ENCODE results near the gene RBM48.
A peak's percentile ranks its signal among the peaks of the same experiment; 100 is the strongest.

RBM48 gene

DNA sequence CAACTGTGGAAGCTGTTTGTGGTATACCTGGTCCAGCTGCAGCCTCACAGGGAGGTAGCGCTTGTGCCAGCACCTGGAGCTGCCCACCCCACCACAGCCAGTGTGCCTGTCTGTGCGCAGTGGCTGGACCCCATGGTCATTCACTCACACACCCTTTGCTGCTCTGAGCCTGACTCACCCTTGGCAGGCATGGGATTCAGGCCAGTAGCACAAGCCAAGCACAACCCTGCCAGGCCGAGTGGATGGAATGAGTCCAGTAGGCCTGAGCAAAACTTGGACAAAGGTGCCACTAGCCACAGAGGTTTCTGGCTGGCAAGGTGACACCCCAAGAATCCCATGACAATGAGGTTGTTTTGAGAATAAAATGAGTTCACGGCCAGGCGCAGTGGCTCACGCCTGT is 19.0 kb downstream of the RBM48 start:
- TF ChIP-seq POLR2AphosphoS5 (IDR thresholded peaks at IDR 0.05; ENCODE audit: low read depth, low read length): no peak
- TF ChIP-seq TAF1 (IDR thresholded peaks at IDR 0.05; ENCODE audit: borderline replicate concordance, insufficient read depth, low read length): no peak
- TF ChIP-seq, protein P1, sequence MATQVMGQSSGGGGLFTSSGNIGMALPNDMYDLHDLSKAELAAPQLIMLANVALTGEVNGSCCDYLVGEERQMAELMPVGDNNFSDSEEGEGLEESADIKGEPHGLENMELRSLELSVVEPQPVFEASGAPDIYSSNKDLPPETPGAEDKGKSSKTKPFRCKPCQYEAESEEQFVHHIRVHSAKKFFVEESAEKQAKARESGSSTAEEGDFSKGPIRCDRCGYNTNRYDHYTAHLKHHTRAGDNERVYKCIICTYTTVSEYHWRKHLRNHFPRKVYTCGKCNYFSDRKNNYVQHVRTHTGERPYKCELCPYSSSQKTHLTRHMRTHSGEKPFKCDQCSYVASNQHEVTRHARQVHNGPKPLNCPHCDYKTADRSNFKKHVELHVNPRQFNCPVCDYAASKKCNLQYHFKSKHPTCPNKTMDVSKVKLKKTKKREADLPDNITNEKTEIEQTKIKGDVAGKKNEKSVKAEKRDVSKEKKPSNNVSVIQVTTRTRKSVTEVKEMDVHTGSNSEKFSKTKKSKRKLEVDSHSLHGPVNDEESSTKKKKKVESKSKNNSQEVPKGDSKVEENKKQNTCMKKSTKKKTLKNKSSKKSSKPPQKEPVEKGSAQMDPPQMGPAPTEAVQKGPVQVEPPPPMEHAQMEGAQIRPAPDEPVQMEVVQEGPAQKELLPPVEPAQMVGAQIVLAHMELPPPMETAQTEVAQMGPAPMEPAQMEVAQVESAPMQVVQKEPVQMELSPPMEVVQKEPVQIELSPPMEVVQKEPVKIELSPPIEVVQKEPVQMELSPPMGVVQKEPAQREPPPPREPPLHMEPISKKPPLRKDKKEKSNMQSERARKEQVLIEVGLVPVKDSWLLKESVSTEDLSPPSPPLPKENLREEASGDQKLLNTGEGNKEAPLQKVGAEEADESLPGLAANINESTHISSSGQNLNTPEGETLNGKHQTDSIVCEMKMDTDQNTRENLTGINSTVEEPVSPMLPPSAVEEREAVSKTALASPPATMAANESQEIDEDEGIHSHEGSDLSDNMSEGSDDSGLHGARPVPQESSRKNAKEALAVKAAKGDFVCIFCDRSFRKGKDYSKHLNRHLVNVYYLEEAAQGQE (IDR thresholded peaks at IDR 0.05; ENCODE audit: insufficient read depth in 1 of 2, low read depth in 2 of 2, low read length in 2 of 2): no peak

DNA sequence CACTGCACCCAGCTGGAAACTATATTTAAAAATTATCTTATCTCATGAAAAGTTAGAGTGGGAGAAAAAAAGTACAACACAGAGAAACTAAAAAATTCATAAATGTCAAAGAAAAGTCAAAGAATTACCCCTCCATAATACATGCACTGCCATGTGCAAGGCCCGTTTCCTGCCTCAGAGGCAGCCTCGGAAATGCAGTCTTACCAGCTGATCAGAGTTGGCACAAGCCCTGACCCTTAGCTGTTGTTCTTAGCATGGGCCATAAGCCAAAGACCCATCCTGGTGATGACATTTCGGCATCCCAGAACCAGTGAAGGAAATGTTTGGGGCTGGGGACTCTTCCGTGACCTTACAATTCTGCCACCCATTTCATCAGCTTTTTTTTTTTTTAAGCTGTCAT is 21.6 kb downstream of the RBM48 start:
- TF ChIP-seq, protein P1 (IDR thresholded peaks at IDR 0.05; ENCODE audit: insufficient read depth in 1 of 2, low read depth in 2 of 2, low read length in 2 of 2): no peak

DNA sequence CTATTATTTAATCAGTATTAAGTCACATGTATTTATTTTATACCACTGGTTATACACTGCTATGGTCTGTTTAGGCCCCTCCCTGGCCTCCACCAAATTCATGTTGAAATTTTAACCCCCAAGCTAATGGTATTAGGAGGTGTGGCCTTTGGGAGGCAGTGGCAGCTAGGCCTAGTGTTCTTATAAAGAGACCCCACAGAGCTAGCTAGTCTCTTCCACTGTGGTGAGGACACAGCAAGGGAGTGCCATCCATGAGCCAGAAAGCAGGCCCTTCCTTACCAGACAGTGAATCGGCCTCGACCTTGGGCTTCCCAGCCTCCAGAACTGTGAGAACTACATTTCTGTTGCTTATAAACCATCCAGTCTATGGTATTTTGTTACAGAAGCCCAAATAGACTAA is 28.7 kb downstream of the RBM48 start:
- TF ChIP-seq SIN3A (IDR thresholded peaks at IDR 0.05; ENCODE audit: borderline replicate concordance, insufficient read depth, low read length): no peak
- peak; percentile 34; the same call in 1 of the 2 replicates for TF ChIP-seq POLR2AphosphoS5 (IDR thresholded peaks at IDR 0.05; ENCODE audit: low read depth, low read length)
- no peak for TF ChIP-seq FOXP2 (optimal IDR thresholded peaks at IDR 0.05; ENCODE audit: borderline replicate concordance, extremely low read depth, extremely low read length, insufficient read depth)
- no peak for TF ChIP-seq TAF1 (IDR thresholded peaks at IDR 0.05; ENCODE audit: borderline replicate concordance, insufficient read depth, low read length)
- TF ChIP-seq, protein P1 (IDR thresholded peaks at IDR 0.05; ENCODE audit: insufficient read depth in 1 of 2, low read depth in 2 of 2, low read length in 2 of 2): no peak

DNA sequence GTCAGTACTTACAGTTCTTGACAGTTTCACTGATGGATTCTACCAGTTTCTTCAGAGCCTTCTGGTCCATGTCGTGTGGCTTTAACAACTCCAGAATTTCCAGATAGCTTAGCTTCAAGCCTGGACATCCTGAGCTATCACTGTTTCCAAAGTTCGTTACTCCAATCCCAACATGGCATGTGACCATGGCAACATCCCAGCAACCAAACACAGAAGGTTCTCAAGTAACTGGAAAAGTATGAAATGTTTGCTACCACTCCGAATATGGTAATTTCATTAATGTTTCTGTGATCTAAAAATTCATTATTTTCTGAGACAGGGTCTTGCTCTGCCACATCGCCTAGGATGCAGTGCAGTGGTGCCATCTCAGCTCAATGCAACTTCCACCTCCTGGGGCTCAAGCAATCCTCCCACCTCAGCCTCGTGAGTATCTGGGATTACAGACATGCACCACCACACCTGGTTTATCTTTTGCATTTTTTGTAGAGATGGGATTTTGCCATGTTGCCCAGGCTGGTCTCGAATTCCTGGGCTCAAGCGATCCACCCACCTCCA is 29.3 kb downstream of the RBM48 start:
- no peak for TF ChIP-seq SIN3A (IDR thresholded peaks at IDR 0.05; ENCODE audit: borderline replicate concordance, insufficient read depth, low read length)
- no peak for TF ChIP-seq POLR2AphosphoS5 (IDR thresholded peaks at IDR 0.05; ENCODE audit: low read depth, low read length)
- TF ChIP-seq, protein P1 (IDR thresholded peaks at IDR 0.05; ENCODE audit: insufficient read depth in 1 of 2, low read depth in 2 of 2, low read length in 2 of 2): no peak
- TF ChIP-seq FOXP2 (optimal IDR thresholded peaks at IDR 0.05; ENCODE audit: borderline replicate concordance, extremely low read depth, extremely low read length, insufficient read depth): no peak
- TF ChIP-seq TAF1 (IDR thresholded peaks at IDR 0.05; ENCODE audit: borderline replicate concordance, insufficient read depth, low read length): no peak

DNA sequence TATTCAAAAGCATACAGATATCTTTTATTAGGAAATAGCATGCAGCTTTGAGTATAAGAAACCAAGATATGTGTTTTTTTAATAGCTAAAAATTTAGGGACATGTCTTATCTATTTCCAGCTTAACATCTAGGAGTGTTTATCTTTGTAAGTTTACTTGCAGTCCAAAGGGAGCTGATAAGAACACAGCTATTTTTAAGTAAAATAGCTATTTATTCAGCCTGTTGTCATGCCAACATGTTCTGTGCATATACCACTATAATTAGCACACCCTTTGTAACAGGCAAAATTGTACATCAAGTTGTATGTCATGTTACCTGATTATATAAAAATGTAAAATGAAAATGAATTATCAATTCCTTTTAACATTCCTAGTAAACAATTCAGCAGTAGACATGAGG is 32.0 kb downstream of the RBM48 start:
- TF ChIP-seq, protein P1 (IDR thresholded peaks at IDR 0.05; ENCODE audit: insufficient read depth in 1 of 2, low read depth in 2 of 2, low read length in 2 of 2): no peak
- no peak for TF ChIP-seq SIN3A (IDR thresholded peaks at IDR 0.05; ENCODE audit: borderline replicate concordance, insufficient read depth, low read length)
- no peak for TF ChIP-seq TAF1 (IDR thresholded peaks at IDR 0.05; ENCODE audit: borderline replicate concordance, insufficient read depth, low read length)
- TF ChIP-seq FOXP2 (optimal IDR thresholded peaks at IDR 0.05; ENCODE audit: borderline replicate concordance, extremely low read depth, extremely low read length, insufficient read depth): no peak
- TF ChIP-seq POLR2AphosphoS5 (IDR thresholded peaks at IDR 0.05; ENCODE audit: low read depth, low read length): no peak

Measured in PFSK-1 (cell line).